GM12873 (cell line): ENCODE results near the gene UQCR11.

Experiments
- CTCF ChIP-seq: IDR thresholded peaks from 2 replicates; pipeline ENCODE4 v1.5.1; 2012; ENCODE audit warnings: low read depth, mild to moderate bottlenecking, moderate library complexity, low read length, control low read depth; ENCODE audit not compliant: insufficient read depth; ENCODE audit errors: missing control alignments

Gene UQCR11

GRCh38 chr19:1560286-1560882 is 44.9 kb downstream of the UQCR11 start:
- TF ChIP-seq CTCF = no peak

- no peak for TF ChIP-seq CTCF
These were observed 46.7 kb downstream of the UQCR11 start for GRCh38 chr19:1558552-1558951.

- TF ChIP-seq CTCF = no peak
These were observed 48.7 kb downstream of the UQCR11 start for GRCh38 chr19:1556390-1557070.

- TF ChIP-seq CTCF = no peak
These were observed 49.5 kb downstream of the UQCR11 start for GRCh38 chr19:1555487-1556389.

GRCh38 chr19:1554968-1555367 is 50.3 kb downstream of the UQCR11 start:
- TF ChIP-seq CTCF = no peak

GRCh38 chr19:1553415-1553814 is 51.8 kb downstream of the UQCR11 start:
- TF ChIP-seq CTCF = no peak
